Fibroblast of skin of left quadriceps (primary cell): ENCODE data around the gene ZNF678.
"Not testable (repeated sequence)": the region's sequence is repeated elsewhere in the genome, so short reads cannot be mapped to it uniquely, and the experiment has no call there.

Source experiments
- DNase-seq, 2 experiments: peaks; one replicate each; pipeline ENCODE4 v3.0.0-alpha.2; 2013; ENCODE audit warnings: low read depth in 2 of 2

The ZNF678 gene

GRCh38 chr1:227603327-227603726 lies 40.0 kb downstream of the ZNF678 start:
- DNase-seq, result no peak

GRCh38 chr1:227604446-227604845 lies 41.1 kb downstream of the ZNF678 start:
- DNase-seq, result no peak

GRCh38 chr1:227606271-227606670 lies 42.9 kb downstream of the ZNF678 start:
- not testable (repeated sequence) for DNase-seq

GRCh38 chr1:227607336-227607898 lies 44.1 kb downstream of the ZNF678 start:
- DNase-seq, result no peak

GRCh38 chr1:227612658-227613057 lies 49.3 kb downstream of the ZNF678 start:
- no peak for DNase-seq

GRCh38 chr1:227613526-227613925 lies 50.2 kb downstream of the ZNF678 start:
- DNase-seq, result no peak

- DNase-seq, result no peak
Observed at GRCh38 chr1:227621211-227621610, 57.9 kb downstream of the ZNF678 start.

- no peak for DNase-seq
Observed at GRCh38 chr1:227622739-227623475, 59.6 kb downstream of the ZNF678 start.

GRCh38 chr1:227632325-227632724 lies 69.0 kb downstream of the ZNF678 start:
- DNase-seq, result no peak

GRCh38 chr1:227635596-227635995 lies 72.2 kb downstream of the ZNF678 start:
- no peak for DNase-seq

GRCh38 chr1:227654431-227654830 lies 91.1 kb downstream of the ZNF678 start:
- no peak for DNase-seq

- DNase-seq, result no peak
Observed at GRCh38 chr1:227654858-227655752, 91.7 kb downstream of the ZNF678 start.

- DNase-seq, result no peak
Observed at GRCh38 chr1:227661495-227661894, 98.1 kb downstream of the ZNF678 start.

GRCh38 chr1:227662933-227663332 lies 99.6 kb downstream of the ZNF678 start:
- DNase-seq, result no peak

- DNase-seq, result peak; percentile 17
Observed at GRCh38 chr1:227666286-227666685, 102.9 kb downstream of the ZNF678 start.

- no peak for DNase-seq
Observed at GRCh38 chr1:227673441-227673840, 110.1 kb downstream of the ZNF678 start.

GRCh38 chr1:227685807-227686206 lies 122.5 kb downstream of the ZNF678 start:
- no peak for DNase-seq

GRCh38 chr1:227697321-227697864 lies 134.0 kb downstream of the ZNF678 start:
- no peak for DNase-seq

- not testable (repeated sequence) for DNase-seq
Observed at GRCh38 chr1:227701631-227702030, 138.3 kb downstream of the ZNF678 start.

- no peak for DNase-seq
Observed at GRCh38 chr1:227707846-227708245, 144.5 kb downstream of the ZNF678 start.

- no peak for DNase-seq
Observed at GRCh38 chr1:227709451-227709850, 146.1 kb downstream of the ZNF678 start.

GRCh38 chr1:227710474-227710873 lies 147.1 kb downstream of the ZNF678 start:
- not testable (repeated sequence) for DNase-seq
